IPS DF 4.7 (cell line): ENCODE results near the gene OBSCN.

Source experiments
- DNase-seq: peaks from one replicate; pipeline ENCODE4 v3.0.0-alpha.2; 2013; ENCODE audit warnings: low spot score; ENCODE audit errors: extremely low read depth

OBSCN gene, protein sequence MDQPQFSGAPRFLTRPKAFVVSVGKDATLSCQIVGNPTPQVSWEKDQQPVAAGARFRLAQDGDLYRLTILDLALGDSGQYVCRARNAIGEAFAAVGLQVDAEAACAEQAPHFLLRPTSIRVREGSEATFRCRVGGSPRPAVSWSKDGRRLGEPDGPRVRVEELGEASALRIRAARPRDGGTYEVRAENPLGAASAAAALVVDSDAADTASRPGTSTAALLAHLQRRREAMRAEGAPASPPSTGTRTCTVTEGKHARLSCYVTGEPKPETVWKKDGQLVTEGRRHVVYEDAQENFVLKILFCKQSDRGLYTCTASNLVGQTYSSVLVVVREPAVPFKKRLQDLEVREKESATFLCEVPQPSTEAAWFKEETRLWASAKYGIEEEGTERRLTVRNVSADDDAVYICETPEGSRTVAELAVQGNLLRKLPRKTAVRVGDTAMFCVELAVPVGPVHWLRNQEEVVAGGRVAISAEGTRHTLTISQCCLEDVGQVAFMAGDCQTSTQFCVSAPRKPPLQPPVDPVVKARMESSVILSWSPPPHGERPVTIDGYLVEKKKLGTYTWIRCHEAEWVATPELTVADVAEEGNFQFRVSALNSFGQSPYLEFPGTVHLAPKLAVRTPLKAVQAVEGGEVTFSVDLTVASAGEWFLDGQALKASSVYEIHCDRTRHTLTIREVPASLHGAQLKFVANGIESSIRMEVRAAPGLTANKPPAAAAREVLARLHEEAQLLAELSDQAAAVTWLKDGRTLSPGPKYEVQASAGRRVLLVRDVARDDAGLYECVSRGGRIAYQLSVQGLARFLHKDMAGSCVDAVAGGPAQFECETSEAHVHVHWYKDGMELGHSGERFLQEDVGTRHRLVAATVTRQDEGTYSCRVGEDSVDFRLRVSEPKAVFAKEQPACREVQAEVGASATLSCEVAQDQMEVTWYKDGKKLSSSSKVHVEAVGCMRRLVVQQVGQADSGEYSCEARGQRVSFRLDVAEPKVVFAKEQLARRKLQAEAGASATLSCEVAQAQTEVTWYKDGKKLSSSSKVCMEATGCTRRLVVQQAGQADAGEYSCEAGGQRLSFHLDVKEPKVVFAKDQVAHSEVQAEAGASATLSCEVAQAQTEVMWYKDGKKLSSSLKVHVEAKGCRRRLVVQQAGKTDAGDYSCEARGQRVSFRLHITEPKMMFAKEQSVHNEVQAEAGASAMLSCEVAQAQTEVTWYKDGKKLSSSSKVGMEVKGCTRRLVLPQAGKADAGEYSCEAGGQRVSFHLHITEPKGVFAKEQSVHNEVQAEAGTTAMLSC (N-terminal part only)

DNA sequence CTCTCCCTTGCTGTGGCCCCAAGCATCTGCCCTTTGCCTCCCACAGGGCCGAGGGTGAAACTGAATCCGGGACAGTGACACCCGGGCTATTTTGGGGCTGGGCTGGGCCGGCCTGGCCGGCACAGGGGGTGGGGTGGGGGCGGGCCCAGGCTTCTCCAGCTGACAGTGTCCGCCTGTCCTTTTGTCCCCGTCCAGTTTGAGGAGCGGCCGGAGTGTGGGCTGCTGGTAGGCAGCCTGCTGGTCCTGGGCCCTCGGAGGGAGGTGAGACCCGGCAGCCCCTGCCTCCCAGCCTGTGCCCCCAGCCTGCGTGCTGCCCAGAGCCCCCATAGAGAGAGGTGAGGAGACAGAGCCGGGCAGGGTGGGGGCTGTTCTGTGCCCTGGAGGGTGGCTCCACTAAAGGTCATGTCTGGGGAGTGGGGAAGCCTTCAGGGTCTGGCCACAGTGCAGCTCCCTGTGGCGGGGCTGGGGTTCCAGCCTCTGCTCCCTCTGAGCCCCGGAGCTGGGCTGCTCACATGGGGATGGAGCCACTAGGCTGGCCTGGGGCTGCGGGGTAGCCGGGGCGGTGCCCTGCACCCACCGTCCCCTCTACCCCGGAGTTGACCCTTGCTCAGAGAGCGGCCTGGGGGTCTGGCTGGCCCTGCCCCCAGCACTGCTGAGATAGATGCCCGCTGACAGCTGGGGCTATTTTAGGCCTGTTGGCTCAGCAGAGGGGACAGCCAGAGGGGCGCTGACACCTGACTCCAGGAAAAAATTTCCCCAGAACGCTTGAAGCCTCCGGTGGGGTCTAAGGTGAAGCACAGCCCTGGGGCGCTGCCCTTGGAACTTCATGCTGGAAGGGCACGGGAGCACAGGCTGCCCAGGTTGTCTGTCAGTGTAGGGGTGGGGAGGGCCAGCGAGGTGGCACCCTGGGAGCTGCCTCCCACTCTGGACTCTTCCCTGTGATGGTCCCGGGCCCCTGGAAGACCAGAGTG, at the start of gene OBSCN:
TSS of gene OBSCN (plus strand) at position 194 of the 971 bp plus-strand sequence. CDS start 3,740 bp downstream, outside the sequence.
- DNase-seq = no peak

DNA sequence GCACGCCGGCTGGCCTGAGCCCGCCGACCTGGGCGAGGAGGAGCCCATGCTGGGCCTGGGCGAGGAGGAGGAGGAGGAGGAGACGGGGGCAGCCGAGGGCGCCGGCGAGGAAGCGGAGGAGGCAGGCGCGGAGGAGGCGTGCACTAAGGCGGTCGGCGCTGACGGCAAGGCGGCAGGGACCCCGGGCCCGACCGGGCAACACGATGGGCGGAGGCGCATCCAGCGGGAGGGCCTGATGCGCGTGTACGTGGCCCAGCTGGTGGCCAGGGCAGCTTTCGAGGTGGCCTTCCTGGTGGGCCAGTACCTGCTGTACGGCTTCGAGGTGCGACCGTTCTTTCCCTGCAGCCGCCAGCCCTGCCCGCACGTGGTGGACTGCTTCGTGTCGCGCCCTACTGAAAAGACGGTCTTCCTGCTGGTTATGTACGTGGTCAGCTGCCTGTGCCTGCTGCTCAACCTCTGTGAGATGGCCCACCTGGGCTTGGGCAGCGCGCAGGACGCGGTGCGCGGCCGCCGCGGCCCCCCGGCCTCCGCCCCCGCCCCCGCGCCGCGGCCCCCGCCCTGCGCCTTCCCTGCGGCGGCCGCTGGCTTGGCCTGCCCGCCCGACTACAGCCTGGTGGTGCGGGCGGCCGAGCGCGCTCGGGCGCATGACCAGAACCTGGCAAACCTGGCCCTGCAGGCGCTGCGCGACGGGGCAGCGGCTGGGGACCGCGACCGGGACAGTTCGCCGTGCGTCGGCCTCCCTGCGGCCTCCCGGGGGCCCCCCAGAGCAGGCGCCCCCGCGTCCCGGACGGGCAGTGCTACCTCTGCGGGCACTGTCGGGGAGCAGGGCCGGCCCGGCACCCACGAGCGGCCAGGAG, 49.5 kb upstream of the OBSCN start:
- no peak for DNase-seq

- no peak for DNase-seq
Measured at GRCh38 chr1:228159008-228159665, 48.7 kb upstream of the OBSCN start.

DNA sequence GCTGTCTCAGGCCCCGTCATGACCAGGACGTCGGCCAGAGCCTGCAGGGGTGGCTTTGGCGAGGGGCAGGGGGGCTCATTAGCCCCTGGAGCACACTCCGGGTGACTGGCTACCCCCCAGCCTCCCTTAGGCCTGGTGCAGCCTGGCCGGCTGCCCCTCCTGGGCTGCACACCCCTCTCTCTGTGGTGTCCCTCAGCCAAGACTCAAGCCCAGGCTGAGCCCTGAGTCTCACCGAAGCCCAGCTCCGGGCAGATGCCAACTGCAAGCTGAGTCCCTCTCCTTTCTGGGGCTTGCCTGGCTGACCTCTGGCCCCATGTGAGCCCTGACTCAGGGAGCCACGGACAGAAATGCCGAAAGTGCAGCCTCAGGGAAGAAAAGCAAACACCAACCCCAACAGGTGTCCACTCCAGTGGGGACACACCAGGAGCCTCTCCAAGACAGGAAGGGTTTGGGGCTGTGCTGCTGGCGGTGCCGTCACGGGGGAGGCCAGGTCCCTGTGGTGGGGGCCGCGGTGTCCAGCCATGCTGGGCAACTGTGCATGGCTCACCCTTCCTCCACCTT, 47.6 kb upstream of the OBSCN start:
- DNase-seq = no peak

DNA sequence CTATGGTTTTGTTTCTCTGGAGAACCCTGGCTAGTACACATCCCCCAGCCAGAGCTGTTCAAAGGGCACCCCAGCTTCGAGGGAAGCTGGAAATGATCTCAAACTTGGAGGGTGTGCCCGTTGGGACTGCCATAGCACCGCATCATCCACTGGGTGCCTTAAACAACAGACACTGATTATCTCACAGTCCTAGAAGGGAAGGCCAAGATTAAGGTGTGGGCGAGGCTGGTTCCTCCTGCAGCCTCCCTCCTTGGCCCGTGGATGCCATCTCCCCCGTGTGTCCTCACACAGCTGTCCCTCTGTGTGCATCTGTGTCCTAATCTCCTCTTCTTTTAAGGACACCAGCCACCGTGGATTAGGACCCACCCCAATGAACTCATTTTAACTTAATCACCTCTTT, 46.5 kb upstream of the OBSCN start:
- DNase-seq = no peak

- no peak for DNase-seq
Measured at GRCh38 chr1:228161866-228162265, 46.0 kb upstream of the OBSCN start.

GRCh38 chr1:228162286-228163006, 45.4 kb upstream of the OBSCN start:
- DNase-seq = no peak

- no peak for DNase-seq
Measured at GRCh38 chr1:228163007-228163753, 44.7 kb upstream of the OBSCN start.

GRCh38 chr1:228163776-228164519, 43.9 kb upstream of the OBSCN start:
- DNase-seq = no peak

- DNase-seq = no peak
Measured at GRCh38 chr1:228164561-228165371, 43.1 kb upstream of the OBSCN start.

DNA sequence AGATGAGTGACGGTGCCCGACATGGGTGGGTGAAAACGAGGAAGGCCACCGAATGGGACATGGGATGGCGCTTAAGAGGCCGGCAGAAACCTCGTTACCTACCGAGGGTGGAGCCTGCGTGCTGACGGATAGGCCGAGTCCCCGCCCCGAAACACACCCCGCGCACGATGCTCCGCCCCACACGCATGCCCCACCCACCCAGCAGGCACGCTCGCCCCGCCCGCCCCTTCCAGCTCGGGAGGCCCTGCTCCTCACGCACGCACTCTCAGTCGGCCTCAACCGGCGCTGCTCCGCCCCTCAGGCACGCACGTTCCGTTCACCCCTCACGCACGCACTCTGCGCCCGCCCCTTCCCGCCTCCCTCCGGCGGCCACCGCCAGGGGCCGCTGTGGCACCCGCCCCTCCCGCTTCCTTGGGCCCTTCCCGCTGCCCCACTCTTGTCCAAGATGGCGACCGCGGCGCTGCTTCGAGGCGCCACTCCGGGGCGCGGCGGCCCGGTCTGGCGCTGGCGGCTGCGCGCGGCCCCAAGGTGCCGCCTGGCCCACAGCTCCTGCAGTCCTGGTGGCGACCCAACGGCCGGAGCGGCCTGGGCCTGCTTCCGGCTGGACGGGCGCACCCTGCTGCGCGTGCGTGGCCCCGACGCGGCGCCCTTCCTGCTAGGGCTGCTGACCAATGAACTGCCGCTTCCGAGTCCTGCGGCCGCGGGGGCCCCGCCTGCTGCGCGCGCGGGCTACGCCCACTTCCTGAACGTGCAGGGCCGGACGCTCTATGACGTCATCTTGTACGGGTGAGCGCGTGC, 42.3 kb upstream of the OBSCN start, which contains the start of gene IBA57:
TSS of gene IBA57 (plus strand) at position 433 of the 798 bp plus-strand sequence. CDS start at position 446, 13 bp downstream.
- peak; percentile 74 for DNase-seq

- no peak for DNase-seq
Measured at GRCh38 chr1:228166170-228166936, 41.5 kb upstream of the OBSCN start.

DNA sequence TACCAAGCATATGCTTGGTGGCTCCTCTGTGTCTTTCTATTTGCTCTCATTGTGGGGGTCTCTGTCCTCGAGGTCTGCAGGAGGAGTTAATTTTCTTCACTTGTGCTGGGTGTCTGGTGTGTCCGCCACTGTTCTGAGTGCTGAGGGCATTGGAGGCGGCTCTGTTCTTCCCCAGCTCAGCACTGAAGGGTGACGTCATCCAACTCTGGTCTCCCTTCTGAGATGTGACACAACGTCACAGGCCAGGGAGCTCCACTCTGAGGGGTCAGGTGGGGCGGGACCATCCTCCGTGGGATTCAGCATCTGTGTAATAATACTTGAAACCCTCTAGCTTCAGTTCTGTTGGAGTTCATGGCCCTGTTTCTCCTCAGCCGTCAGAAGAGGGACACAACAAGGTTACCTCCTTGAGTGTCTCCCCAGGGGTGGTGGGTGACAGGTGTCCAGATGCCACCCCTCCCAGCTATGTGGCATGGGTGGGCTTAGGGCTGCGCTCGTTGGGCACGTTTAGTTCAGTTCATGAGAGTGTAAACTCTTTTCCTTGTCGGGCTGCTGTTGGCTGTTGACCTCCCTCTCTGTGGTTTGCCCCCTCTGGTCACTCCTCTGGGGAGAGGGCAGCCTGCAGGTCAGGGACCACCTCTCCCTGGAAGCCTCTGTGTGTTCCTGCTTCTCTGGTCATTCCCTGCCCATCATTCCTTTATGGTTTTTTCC, 39.1 kb upstream of the OBSCN start:
- DNase-seq = no peak
